ENCODE results near the gene ZNF511.
"Not testable (repeated sequence)": the region's sequence is repeated elsewhere in the genome, so short reads cannot be mapped to it uniquely, and the experiment has no call there.

Gene ZNF511

DNA sequence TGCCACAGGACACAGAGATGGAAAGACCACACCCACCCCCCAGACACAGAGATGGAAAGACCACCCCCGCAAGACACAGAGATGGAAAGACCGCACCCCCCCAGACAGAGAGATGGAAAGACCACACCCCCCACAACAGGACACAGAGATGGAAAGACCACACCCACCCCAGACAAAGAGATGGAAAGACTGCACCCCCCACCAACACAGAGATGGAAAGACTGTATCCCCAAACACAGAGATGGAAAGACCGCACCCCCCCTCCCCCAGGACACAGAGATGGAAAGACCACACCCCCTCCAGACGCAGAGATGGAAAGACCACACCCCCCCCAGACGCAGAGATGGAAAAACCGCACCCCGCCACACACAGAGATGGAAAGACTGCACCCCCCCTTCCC is 8.0 kb downstream of the ZNF511 start:
- DNase-seq, result no peak

DNA sequence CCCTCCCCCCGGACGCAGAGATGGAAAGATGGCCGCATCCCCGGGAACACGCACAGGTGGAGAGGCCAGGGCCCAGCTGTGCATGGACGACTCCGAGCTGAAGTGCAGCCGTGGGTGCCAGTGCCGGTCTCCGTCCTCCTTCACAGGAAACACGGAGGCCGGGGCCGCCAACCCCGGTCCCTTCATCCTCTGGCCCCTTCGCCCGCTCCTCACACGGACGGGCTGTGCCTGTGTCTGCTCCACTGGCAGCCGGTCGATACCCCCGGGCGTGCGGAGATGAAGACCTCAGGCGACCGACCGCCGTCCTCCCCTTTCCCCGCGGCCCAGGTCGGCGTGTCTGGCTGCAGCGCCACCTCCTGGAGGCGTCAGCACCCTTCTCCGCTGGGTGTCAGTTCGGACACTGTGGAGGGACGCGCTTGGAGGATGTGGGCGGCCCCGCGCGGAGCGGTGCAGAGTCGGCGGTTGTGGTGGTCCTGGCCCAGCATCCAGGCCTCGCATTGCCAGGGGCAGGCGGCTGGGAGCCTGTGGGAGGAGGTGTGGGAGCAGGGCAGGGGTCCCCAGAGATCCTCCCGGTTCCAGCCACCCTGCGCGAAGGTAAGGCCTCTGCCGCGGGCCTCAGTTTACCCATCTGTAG is 9.9 kb downstream of the ZNF511 start:
- DNase-seq, result peak; percentile 10 to 57 (median 47)

DNA sequence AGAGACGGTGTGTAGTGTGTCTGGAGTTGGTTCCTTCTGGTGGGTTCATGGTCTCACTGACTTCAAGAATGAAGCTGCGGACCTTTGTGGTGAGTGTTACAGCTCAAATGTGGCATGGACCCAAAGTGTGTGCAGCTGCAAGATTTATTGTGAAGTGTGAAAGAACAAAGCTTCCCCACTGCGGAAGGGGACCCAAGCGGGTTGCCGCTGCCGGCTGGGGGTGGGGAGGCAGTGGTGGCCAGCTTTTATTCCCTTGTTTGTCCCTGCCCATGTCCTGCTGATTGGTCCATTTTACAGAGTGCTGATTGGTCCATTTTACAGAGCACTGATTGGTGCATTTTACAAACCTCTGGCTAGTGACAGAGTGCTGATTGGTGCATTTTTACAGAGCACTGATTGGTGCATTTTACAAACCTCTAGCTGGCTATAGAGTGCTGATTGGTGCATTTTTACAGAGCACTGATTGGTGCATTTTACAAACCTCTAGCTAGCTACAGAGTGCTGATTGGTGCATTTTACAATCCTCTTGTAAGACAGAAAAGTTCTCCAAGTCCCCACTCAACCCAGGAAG is 12.2 kb downstream of the ZNF511 start:
- not testable (repeated sequence) for DNase-seq

DNA sequence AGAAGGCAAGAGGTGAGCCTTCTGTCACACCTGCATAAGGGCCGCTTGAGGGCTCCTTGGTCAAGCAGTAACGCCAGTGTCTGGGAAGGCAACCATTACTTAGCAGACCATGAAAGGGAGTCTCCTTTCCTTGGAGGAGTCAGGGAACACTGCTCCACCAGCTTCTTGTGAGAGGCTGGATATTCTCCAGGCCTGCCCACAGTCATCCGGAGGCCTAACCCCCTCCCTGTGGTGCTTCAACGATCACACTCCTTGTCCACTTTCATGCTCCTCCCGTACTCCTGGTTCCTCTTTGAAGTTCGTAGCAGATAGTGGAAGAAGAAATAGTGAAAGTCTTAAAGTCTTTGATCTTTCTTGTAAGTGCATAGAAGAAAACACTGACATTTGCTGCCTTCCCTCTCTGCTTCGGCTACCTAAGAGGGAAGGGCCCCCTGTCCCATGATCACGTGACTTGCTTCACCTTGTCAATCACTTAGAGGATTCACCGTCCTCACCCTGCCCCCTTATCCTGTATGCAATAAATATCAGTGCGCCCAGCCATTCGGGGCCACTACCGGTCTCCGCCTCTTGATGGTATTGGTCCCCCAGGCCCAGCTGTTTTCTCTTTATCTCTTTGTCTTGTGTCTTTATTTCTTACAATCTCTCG is 13.5 kb downstream of the ZNF511 start:
- not testable (repeated sequence) for DNase-seq

DNA sequence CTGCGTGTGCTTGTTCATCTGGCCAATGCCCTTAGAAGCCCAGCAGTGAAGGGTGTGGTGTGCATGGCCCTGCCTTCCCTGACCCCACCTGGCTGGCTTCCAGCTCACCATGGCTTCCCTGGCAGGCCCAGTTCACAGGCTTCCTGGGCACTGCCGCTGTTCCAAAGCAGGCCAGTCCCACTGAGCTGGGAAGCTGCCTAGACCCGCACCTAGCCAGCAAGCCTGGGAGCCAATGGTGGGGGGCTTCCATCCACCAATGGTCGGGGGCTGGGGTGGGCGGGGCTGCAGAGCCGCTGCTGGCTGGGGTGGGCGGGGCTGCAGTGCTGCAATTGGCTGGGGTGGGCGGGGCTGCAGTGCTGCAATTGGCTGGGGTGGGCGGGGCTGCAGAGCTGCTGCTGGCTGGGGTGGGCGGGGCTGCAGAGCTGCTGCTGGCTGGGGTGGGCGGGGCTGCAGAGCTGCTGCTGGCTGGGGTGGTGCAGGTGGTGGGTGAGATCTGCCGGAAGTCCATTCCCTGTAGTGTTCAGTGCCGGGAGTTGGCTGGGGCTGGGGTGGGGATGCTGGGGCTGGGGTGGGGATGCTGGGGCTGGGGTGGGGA is 15.6 kb downstream of the ZNF511 start:
- peak; percentile 53 to 72 (median 64) for DNase-seq

DNA sequence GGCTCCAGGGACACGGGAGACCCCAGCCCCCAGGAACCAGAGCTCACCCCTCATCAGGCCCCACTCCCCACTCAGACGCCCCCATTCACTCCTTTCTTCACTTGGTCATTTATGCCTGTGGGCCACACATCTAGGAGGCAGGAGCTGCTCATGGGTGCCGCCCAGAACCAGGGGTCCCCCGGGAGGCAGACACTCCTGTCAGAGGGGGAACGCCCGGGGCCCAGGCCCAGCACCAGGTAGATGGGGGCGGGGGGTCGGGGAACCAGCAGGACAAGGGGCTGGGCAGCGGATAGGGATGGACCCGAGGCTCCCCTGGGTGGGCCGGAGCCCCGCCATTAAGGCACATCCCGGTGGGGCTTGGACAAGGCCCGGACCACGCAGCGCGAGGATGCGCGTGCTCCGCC is 16.1 kb downstream of the ZNF511 start:
- peak in 1 of 6 experiments; percentile 27 for DNase-seq

DNA sequence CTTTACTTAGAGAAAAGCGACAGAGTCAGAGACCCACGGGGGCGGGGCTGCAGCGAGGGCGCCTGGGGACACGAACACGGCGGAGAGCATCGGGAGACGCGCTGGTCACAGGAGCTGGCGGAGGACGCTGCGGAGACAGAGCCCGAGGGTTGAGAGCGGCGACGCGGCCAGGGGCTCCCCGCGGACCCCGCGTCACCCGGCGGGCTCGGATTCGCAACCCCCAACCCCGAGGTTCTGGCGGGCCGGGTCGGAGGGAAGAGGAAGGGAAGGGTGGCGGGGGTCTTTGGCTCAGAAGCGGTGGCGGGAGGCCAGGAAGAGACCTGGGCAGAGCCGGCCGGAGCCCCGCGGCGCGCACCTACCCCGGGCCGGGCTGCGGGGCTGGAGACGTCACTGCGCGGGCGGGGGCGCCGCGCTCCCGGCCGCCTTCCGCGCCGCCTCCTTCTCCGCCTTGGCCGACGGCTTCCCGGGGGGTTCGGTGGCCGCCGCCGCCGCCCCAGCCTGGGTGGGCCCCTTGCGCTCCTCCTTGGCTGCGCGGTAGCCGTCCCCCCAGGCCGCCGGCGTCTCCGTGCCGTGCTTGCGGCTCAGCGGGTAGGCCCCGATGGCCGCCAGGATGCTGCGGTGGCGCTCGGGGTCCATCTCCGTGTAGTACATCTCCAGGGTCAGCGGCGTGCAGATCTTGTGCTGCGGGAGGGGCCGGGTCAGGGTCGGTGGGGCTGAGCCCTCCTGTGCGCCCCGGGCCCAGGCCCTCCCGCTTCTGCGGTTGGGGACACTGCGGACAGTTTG is 16.9 kb downstream of the ZNF511 start:
- DNase-seq, result peak in 2 of 6 experiments; percentile 14 to 23

DNA sequence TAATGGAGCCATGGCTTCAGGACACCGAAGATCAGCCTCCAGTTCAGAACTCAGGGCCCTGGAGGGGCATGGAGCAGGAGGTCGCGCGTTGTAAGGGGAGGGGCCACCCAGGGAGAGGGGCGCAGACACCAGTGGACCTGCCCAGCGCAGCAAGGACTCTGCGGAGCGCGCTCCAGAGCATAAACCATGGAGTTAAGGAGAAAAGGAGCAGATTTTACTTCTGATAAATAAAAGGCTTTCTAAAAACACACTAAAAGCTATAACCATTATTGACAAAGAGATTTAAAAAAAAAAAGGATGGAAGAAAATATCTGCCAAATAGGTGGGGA is 17.5 kb downstream of the ZNF511 start:
- DNase-seq, result no peak

DNA sequence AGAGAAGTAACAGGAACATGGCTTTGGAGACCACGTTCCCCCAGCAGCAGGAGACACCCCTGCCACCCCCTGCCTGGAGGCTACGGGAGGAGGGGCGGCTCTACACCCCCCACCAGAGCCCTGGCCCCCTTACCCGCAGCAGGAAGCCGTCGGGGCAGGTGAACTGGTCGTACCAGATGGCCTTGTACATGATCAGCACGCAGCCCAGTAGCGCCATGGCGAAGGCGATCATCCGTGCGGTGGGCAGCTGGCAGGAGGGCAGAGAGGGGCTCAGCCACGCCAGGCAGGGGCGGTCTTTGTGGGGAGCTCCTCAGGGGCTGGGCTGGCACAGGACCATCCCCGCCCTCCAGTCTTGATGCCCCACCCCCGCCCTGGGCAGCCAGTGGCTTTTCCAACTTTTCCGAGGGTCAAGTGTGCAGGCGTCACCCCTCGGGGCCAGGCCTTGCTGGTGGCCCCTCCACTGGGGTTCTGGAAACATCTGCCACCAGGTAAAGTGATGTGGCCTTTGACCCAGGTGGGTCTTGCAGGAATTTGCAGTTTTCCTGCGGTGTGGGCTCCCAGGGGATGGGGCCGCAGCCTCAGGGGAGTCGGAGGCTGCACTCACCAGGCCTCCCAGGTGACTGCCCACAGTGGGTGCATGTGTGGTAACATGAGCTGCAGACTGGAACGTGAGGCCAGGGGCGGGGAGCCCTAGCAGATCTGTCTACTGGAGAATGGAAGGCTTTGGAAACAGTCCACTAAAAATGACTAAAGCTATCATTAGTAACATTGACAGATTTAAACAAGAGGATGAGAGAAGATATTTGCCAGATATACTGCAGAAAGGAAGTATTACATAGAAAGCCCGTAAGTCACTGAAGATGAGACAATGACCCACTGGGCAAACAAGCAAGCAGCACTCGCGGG is 18.3 kb downstream of the ZNF511 start:
- DNase-seq, result no peak

DNA sequence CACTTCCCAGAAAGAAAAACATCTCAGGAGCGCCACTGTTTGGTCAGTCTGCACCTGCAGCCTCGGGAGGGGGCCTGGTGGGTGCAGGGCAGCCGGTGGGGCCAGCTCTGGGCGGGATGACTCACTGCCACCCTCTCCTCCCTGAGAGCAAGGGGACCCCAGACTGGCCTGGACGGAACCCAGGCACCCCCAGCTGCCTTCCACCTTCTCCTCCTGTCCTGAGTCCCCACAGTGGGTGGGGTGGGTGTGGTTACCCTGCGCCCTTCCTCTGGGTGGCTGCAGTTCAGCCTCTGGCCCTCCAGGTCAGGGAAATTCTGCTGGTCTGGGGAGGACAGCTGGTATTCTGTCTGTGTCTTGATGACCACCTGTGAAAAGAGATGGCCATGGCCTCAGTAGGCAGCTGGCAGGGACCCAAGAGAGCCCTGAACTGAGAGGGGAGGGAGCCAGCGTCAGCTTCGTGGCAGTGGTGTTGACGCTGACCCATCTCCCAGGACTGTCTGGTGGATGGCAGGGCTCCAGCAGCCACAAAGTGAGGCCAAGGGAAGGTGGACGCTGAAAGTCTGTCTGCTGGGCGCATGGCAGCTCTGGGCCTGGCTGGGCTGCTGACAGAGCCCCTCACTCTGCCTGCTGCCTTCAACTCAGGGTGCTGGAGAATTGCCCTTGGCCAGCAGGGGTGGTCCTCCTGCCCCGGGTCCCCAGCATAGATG is 19.1 kb downstream of the ZNF511 start:
- DNase-seq, result no peak

DNA sequence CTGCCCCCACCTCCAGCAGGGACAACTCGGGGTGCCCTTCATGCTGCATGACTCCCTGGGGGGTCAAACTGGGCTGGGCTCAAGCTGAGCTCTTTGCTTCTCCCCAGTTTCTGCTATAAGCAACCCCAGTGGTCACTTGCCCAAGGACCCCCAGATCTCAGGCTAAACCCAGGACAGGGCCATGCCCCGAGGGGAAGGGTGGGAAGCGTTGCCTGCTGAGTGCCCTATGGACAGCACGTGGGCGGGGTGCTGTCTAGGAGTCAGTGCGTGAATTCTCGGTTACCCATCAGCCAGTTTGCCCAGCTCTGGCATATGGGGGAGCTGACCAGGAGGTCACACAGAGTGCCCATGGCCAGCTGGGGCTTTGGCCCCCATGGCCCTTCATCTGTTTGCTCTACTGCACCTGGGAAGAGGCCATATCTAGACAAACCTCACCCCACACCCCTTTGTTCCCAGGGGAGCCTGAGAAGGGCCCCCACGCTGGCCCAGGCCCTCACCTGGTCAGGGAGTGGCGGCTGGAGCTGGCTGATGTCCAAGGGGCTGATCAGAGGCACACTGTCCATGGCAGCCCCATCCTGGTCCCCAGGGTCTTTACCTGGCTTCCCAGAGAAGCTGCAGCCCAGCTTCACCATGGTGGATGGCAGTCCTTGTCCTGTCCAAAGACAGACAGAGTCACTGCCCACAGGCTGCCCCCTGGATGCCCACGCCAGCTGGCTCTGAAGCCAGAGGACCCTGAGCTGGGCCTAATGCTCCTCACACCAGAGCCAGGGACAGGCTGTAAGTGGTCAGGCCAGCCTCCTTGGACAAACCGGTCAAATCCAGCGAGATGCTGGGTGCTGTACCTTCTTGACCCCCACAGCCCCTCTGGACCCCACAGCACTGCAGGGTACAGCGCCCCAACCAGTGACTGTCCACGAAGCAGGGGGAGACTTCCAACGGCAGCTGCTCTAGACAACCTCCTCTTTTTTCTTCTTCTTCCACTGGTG is 19.9 kb downstream of the ZNF511 start:
- no peak for DNase-seq

DNA sequence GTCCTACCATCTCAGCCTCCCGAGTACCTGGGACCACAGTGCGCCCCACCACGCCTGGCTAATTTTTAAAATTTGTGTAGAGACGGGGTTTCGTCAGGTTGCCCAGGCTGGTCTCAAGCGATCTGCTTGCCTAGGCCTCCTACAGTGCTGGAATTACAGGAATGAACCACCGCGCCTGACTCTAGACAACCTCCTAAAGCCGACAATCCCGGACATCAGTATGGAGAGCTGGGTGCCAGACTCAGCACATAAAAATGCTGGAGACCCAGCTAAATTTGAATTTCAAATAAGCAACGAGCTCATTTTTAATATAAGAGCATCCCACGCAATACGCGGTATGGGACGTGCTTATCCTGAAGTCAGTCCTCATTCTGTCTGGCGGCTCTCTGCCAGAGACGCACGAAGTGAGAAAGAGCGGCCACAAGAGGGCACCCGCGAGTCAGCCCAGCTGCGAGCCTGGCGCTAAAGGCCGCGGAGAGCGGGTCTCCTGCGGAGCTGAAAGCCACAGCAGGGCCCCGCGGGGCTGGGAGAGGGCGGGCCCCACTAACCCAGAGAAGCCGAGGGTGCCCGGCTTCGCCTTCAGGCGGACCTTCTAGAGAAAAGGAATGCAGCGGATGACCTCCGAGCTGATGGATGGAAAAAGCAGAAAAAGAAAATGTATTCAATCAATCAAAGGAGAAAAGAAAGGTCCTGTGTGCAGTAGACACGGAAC is 20.9 kb downstream of the ZNF511 start:
- peak; percentile 60 to 84 (median 79) for DNase-seq

DNA sequence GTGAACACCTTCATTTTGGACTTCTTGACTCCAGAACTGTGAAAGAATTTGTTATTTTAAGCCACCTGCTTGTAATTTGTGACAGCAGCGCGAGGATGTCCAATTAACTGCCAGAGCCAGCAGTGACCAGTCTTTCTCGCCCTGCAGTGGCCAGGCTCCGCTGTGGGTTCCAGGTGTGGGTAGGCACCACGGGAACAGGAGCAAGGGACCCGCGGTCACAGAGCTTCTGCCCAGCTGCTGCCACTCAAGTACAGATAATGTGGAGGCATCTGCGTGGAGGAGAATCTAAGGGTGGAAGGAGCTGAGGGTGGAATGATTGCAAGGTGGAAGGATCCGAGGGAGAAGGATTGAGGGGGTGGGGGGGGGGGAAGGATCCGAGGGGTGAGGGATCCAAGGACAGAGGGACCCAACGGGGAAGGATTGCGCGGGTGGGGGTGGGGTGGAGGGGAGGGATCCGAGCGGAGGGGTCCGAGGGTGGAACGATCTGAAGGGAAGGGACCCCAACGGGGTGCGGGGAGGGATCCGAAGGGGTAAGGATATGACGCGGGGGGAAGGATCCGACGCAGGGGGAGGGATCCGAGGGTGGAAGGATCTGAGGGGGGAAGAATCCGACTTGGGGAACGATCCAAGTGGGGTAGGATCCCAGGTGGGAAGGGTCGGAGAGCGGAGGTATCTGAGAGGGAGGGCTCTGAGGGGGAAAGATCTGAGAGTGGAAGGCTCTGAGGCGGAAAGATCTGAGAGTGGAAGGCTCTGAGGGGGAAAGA is 24.4 kb downstream of the ZNF511 start:
- no peak for DNase-seq

DNA sequence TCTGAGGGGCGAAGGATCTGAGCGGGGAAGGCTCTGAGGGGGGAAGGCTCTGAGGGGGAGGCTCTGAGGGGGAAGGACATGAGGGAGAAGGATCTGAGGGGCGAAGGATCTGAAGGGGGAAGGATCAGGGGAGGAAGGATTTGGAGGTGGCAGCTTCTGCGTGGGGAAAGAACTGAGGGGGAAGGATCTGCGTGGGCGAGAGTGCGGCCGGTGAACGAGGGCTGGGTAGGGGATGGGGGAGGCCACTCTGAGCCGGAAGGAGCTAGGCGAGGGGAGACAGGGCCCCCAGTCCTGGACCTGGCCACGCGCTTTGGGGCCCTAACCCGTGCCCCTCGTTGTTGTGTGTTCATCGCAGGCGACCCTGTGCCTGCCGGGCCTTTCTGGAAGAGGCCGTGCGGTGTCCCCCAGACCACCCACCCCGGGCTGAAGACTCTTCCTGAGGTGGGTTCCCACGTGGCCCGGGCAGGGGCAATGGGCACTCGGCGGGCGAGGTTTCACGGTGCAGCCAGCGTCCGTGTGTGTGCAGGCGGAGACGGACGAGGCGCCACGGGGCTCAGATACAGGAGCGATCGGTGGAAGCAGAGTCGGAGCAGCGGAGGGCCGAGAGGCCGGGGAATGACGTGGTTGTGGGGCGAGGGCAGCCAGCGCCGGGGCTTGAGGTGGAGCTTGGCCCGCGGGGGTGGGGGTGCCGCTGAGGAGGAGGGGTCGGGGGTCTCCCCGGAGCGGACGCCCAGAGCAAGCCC is 26.0 kb downstream of the ZNF511 start:
- DNase-seq, result peak in 1 of 6 experiments; percentile 37

DNA sequence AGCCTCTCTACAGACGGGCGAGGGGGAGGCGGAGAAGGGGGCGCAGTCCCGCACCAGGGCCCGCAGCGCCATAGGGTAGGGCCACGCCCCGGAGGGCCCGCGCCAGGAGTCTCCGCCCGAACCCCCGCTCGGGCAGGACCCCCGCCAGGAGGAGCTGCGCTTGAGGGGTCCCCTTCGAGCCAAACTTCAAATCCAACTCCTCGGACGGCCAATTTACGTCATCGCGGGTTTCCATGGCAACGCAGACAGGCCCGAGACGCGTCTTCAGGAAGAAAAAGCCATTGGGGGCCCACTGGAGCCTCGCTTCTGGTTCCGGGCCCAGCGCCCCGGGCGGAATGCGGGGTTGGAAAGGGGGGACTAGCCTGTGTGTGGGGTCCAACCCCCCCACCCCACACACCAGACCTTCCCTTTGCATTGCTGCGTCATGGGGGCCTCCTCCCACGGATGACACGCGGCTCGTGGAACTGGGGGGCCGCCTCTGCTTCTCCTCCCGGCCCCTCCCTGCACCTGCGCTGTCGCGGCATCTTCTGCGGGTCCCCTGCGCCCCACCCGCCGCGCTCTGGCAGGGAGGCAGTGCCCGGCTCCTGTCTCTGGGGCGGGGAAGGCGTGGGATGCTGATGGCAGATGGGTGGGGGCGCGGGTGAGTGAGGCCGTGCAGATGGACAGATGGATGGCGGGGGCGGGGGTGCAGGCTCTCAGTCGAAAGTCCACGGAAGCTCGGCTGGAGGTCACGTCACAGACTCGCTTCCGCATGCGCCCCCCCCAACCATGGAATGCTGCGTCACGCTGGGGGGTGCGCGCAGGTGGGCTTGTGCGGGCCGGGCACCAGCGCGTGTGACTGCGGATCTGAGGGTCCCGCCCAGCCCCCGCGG is 26.8 kb downstream of the ZNF511 start:
- DNase-seq, result peak; percentile 77 to 89 (median 82)

DNA sequence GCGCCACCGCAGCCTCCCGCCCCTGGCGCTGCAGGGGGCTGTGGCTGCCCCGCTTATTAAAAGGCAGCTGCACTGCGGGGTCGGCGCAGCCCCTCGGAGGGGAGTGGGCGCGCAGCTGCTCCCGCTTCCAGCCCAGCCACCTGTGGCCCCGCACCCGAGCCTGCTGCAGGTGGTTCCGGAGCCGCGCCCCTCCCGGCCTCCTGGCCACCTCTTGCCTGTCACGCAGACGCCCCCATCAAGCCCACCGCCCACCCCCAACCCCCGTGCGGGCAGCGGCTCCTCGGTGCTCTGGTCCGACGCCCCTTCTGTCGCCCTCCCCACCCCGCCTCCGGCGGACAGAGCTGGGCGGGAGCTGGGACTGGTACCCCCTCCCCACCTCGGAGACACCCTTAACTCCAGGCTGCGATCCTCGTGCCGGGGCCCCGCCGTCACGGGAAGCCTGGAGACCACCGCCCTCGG is 27.4 kb downstream of the ZNF511 start:
- peak in 1 of 6 experiments; percentile 39 for DNase-seq

All from stimulated activated naive CD4-positive, alpha-beta T cell (primary cell).